Endodermal cell (in vitro differentiated cells): ENCODE data around the gene SLC34A3. TPM values are rescaled to one million over a fixed set of nuclear protein-coding genes. Genes with fewer than 3 reads are reported as not detected.

ENCODE experiments used
- DNase-seq: peaks from one replicate; pipeline ENCODE4 v3.0.0-alpha.2; 2017
- H3K27ac ChIP-seq: 2 replicates; pipeline ENCODE4 v1.5.1; 2013; ENCODE audit warnings: mild to moderate bottlenecking, low read depth, low read length, moderate library complexity
- H3K27me3 ChIP-seq: 2 replicates; pipeline ENCODE4 v1.6.1; 2013; ENCODE audit warnings: mild to moderate bottlenecking, low read length, moderate library complexity; ENCODE audit not compliant: insufficient read depth, control insufficient read depth, poor library complexity, severe bottlenecking
- H3K36me3 ChIP-seq: 2 replicates; pipeline ENCODE4 v1.7.0; 2013; ENCODE audit warnings: mild to moderate bottlenecking, low read length, moderate library complexity; ENCODE audit not compliant: control insufficient read depth, insufficient read depth
- H3K4me1 ChIP-seq: one replicate; pipeline ENCODE4 v1.7.0; 2013; ENCODE audit warnings: low read length; ENCODE audit not compliant: control insufficient read depth, insufficient read depth
- H3K4me3 ChIP-seq: 2 replicates; pipeline ENCODE4 v1.5.1; 2013; ENCODE audit warnings: mild to moderate bottlenecking, low read length, moderate library complexity
- H3K9ac ChIP-seq: 2 replicates; pipeline ENCODE4 v1.6.1; 2013; ENCODE audit warnings: mild to moderate bottlenecking, low read length, moderate library complexity; ENCODE audit not compliant: poor library complexity, severe bottlenecking; ENCODE audit errors: extremely low read depth
- H3K9me3 ChIP-seq: 2 replicates; pipeline ENCODE4 v1.6.1; 2013; ENCODE audit warnings: mild to moderate bottlenecking, low read length, moderate library complexity; ENCODE audit not compliant: control insufficient read depth
- H3K27ac Mint-ChIP-seq: 2 replicates; pipeline ENCODE4 v1.8.0; 2020; ENCODE audit warnings: mixed read lengths
- H3K27me3 Mint-ChIP-seq: 2 replicates; pipeline ENCODE4 v1.8.0; 2021; ENCODE audit warnings: mild to moderate bottlenecking, mixed read lengths; ENCODE audit not compliant: insufficient read depth
- H3K36me3 Mint-ChIP-seq: 2 replicates; pipeline ENCODE4 v1.8.0; 2020; ENCODE audit warnings: low read depth, mixed read lengths
- H3K4me1 Mint-ChIP-seq: 2 replicates; pipeline ENCODE4 v1.8.0; 2020; ENCODE audit warnings: mixed read lengths
- H3K4me3 Mint-ChIP-seq: 2 replicates; pipeline ENCODE4 v1.8.0; 2020; ENCODE audit warnings: mild to moderate bottlenecking, moderate library complexity, mixed read lengths
- H3K9me3 Mint-ChIP-seq: 2 replicates; pipeline ENCODE4 v1.8.0; 2020; ENCODE audit warnings: mild to moderate bottlenecking, mixed read lengths
- CTCF ChIP-seq: fragments of 200-600 bp; sonication (generic); conservative IDR thresholded peaks from 2 replicates; pipeline ENCODE4 v1.5.0; 2021; ENCODE audit warnings: antibody characterized with exemption, mild to moderate bottlenecking
- WGBS, 2 experiments: methylation state at CpG; one replicate each; pipeline versions ENCODE4 v1.1.5 to v1.1.7; 2013; ENCODE audit warnings: missing lambda C conversion rate in 2 of 2, mixed read lengths in 1 of 2; ENCODE audit not compliant: insufficient coverage in 1 of 2, insufficient read length in 1 of 2; 5-methylcytosine and 5-hydroxymethylcytosine counted together
- total RNA-seq, 2 donors: library from RNA; stranded (reverse); fragmentation: NEBNext Ultra II Directional in 1 of 2; extraction: Animal tissue kit (Norgen Biotek cat#: 25700) in 1 of 2; gene quantifications; 2 replicates in 1 of 2; 3 replicates in 1 of 2; pipeline ENCODE4 v1.2.1, GENCODE V29; 2021

The SLC34A3 gene
- total RNA-seq, 2 donors from 2014 or later, result 0.15 TPM; not detected in 1

DNA sequence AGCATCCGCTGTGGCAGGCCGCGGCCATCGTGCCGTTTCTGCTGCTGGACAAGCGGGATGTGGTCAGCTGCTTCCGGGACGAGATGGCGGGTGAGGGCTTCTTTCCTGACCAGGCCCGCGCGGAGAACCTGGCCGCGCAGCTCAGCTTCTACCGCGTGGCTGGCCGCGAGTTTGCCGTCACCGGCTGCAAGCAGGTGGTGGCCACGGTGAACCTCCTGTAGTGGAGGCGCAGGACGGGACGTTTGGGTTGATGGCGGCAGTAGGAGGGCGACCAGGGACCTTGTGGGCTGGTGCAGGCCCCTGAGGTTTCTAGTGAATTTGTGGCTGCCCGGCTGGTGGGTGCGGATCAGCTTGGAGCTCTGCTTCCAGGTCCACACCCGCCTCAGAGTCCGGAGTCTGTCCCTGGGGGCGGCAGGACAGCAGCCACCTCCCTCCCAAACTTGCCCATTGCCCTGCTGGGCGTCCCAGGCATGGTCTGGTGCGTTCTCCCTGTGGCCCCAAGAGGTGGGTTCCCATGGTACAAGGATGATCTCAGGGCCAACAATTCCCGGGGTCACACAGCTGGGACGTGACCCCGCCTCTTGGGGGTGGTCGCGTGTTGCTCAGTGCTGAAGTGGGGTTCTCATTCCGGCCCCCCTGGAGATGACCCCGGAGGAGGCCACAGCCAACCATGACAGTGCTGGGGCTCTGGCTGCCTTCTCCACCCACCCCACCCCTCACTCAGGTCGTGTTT, 49.2 kb downstream of the SLC34A3 start:
- Mint-ChIP-seq H3K4me1 (peaks cover 16% of the 10 kb centered on the region), H3K27me3 (peaks cover 15% of the 10 kb centered on the region), H3K27ac (no peak overlapping the region), H3K9me3 (no peaks in the 10 kb centered on the region), H3K4me3 (peak overlapping the region; percentile 49), H3K36me3 (peaks cover 3% of the 10 kb centered on the region)
- WGBS, 2 experiments, result 96 to 99% methylated on average over 38 to 41 of the region's 41 CpGs
- no peak overlapping the region for H3K9ac ChIP-seq
- no peak overlapping the region for H3K4me3 ChIP-seq
- no peak for TF ChIP-seq CTCF
- no peaks in the 10 kb centered on the region for H3K36me3 ChIP-seq
- no peaks in the 10 kb centered on the region for H3K9me3 ChIP-seq
- DNase-seq, result peak; percentile 48
- no peak overlapping the region for H3K27ac ChIP-seq
- H3K4me1 ChIP-seq, result peaks cover 10% of the 10 kb centered on the region
- no peaks in the 10 kb centered on the region for H3K27me3 ChIP-seq

GRCh38 chr9:137280474-137281344, 50.0 kb downstream of the SLC34A3 start:
- peaks cover 15% of the 10 kb centered on the region for H3K27me3 Mint-ChIP-seq
- H3K4me3 ChIP-seq, result no peak overlapping the region
- H3K9ac ChIP-seq, result no peak overlapping the region
- H3K9me3 Mint-ChIP-seq, result no peaks in the 10 kb centered on the region
- 82 to 85% methylated on average over 42 to 85 of the region's 85 CpGs for WGBS, 2 experiments
- H3K36me3 ChIP-seq, result no peaks in the 10 kb centered on the region
- no peak overlapping the region for H3K27ac Mint-ChIP-seq
- peaks cover 9% of the 10 kb centered on the region for H3K4me1 Mint-ChIP-seq
- H3K4me3 Mint-ChIP-seq, result peak overlapping the region; percentile 49
- no peaks in the 10 kb centered on the region for H3K9me3 ChIP-seq
- no peaks in the 10 kb centered on the region for H3K27me3 ChIP-seq
- peaks cover 3% of the 10 kb centered on the region for H3K36me3 Mint-ChIP-seq
- H3K27ac ChIP-seq, result no peak overlapping the region
- TF ChIP-seq CTCF, result peak; percentile 77
- peaks cover 10% of the 10 kb centered on the region for H3K4me1 ChIP-seq
- peak; percentile 87 for DNase-seq

- Histone ChIP-seq H3K27ac (no peak overlapping the region), H3K9me3 (no peaks in the 10 kb centered on the region), H3K9ac (no peak overlapping the region), H3K4me3 (no peak overlapping the region), H3K36me3 (no peaks in the 10 kb centered on the region), H3K27me3 (no peaks in the 10 kb centered on the region), H3K4me1 (peaks cover 5% of the 10 kb centered on the region)
- Mint-ChIP-seq H3K36me3 (peaks cover 3% of the 10 kb centered on the region), H3K4me1 (peaks cover 6% of the 10 kb centered on the region), H3K9me3 (no peaks in the 10 kb centered on the region), H3K4me3 (peak overlapping the region; percentile 49), H3K27ac (no peak overlapping the region), H3K27me3 (peaks cover 15% of the 10 kb centered on the region)
- no peak for TF ChIP-seq CTCF
- WGBS, 2 experiments, result 88 to 95% methylated on average over 9 to 39 of the region's 39 CpGs
- DNase-seq, result peak; percentile 87
Observed at GRCh38 chr9:137281345-137282116, 50.8 kb downstream of the SLC34A3 start.
